Uterus (tissue), 4 donors: ENCODE results near the gene ASIC4. TPM values are rescaled to one million over a fixed set of nuclear protein-coding genes. Genes with fewer than 3 reads are reported as not detected.

Source experiments
- DNase-seq, 2 donors: peaks; one replicate each; pipeline ENCODE4 v3.0.0-alpha.2; 2019 to 2020
- H3K27ac ChIP-seq, 2 donors: fragments of 200-600 bp; sonication (generic); 1 replicate in 1 of 2; 2 replicates in 1 of 2; pipeline ENCODE4 v1.5.1; 2016 to 2018
- H3K27me3 ChIP-seq, 2 donors: fragments of 200-600 bp; sonication (generic); one replicate each; pipeline ENCODE4 v1.5.1; 2018 to 2019; ENCODE audit warnings: control low read depth in 1 of 2
- H3K36me3 ChIP-seq, 2 donors: fragments of 200-600 bp; sonication (generic); one replicate each; pipeline ENCODE4 v1.5.1; 2019; ENCODE audit warnings: control low read depth in 1 of 2
- H3K4me1 ChIP-seq, 2 donors: fragments of 200-600 bp; sonication (generic); one replicate each; pipeline ENCODE4 v1.5.1; 2018 to 2019; ENCODE audit warnings: control low read depth in 1 of 2
- H3K4me3 ChIP-seq, 2 donors: fragments of 200-600 bp; sonication (generic); 1 replicate in 1 of 2; 2 replicates in 1 of 2; pipeline ENCODE4 v1.5.1; 2018 to 2019; ENCODE audit warnings: mild to moderate bottlenecking in 1 of 2
- H3K9me3 ChIP-seq, 2 donors: fragments of 200-600 bp; sonication (generic); one replicate each; pipeline ENCODE4 v1.5.1; 2019; ENCODE audit warnings: control low read depth in 1 of 2
- CTCF ChIP-seq, 4 experiments: fragments of 200-600 bp in 2 of 4; fragments of 450-650 bp in 2 of 4; sonication (generic) in 2 of 4; IDR thresholded peaks; one replicate each; pipeline ENCODE4 v1.5.1; 2016 to 2019; ENCODE audit warnings: antibody characterized with exemption in 4 of 4, mild to moderate bottlenecking in 2 of 4, moderate library complexity in 1 of 4
- POLR2A ChIP-seq, 2 donors: fragments of 450-650 bp; IDR thresholded peaks; one replicate each; pipeline ENCODE4 v1.6.1; 2016; ENCODE audit warnings: antibody characterized with exemption in 2 of 2, mild to moderate bottlenecking in 1 of 2, moderate library complexity in 1 of 2
- intact Hi-C: fragments of 100-400 bp; cut with DNase I; formaldehyde crosslinking; loops from one replicate; pipeline ENCODE4 v1.15.1; 2023; ENCODE audit warnings: low total_unique reads
- total RNA-seq, 4 donors: library from RNA; depleted of rRNA in 3 of 4; stranded (reverse); fragments of >200 nt in 3 of 4; gene quantifications; one replicate each; pipeline versions ENCODE4 v1.1.0 to v1.2.4, GENCODE V29; 2014 to 2023
- donor health status: DM: yes; HTN: yes; CAD: no.

Gene ASIC4
- total RNA-seq, 4 donors from 2014 or later = 0.21 to 0.30 TPM; not detected in 2

- Histone ChIP-seq H3K36me3 (no peaks in the 10 kb centered on the region), H3K27me3 (no peaks in the 10 kb centered on the region), H3K27ac (no peak overlapping the region), H3K9me3 (no peaks in the 10 kb centered on the region), H3K4me1 (peaks cover 0 to 5% of the 10 kb centered on the region in 2 donors), H3K4me3 (no peak overlapping the region)
- no peak for TF ChIP-seq POLR2A (IDR thresholded peaks at IDR 0.05)
- no peak for TF ChIP-seq CTCF (IDR thresholded peaks at IDR 0.05)
- intact Hi-C loops = no loop called here
- DNase-seq = no peak
These were observed 34.3 kb upstream of the ASIC4 start for GRCh38 chr2:219480004-219480403.

GRCh38 chr2:219482674-219483405, 31.4 kb upstream of the ASIC4 start:
- intact Hi-C loops = no loop called here
- Histone ChIP-seq H3K9me3 (no peaks in the 10 kb centered on the region), H3K27ac (no peak overlapping the region), H3K27me3 (no peaks in the 10 kb centered on the region), H3K4me1 (no peaks in the 10 kb centered on the region), H3K36me3 (no peaks in the 10 kb centered on the region), H3K4me3 (no peak overlapping the region)
- no peak for TF ChIP-seq CTCF (IDR thresholded peaks at IDR 0.05)
- no peak for TF ChIP-seq POLR2A (IDR thresholded peaks at IDR 0.05)
- no peak for DNase-seq

- peak overlapping the region in 1 of 2 donors; percentile 29 for H3K27ac ChIP-seq
- no peaks in the 10 kb centered on the region for H3K4me1 ChIP-seq
- H3K27me3 ChIP-seq = no peaks in the 10 kb centered on the region
- no peak overlapping the region for H3K4me3 ChIP-seq
- H3K36me3 ChIP-seq = no peaks in the 10 kb centered on the region
- no peaks in the 10 kb centered on the region for H3K9me3 ChIP-seq
- intact Hi-C loops = no loop called here
- DNase-seq = no peak
- no peak for TF ChIP-seq CTCF (IDR thresholded peaks at IDR 0.05)
- TF ChIP-seq POLR2A (IDR thresholded peaks at IDR 0.05) = no peak
These were observed 30.6 kb upstream of the ASIC4 start for GRCh38 chr2:219483451-219484342.

- DNase-seq = no peak
- H3K36me3 ChIP-seq = no peaks in the 10 kb centered on the region
- intact Hi-C loops = no loop called here
These were observed 29.7 kb upstream of the ASIC4 start for GRCh38 chr2:219484343-219485200.

More at GRCh38 chr2:219484343-219485200, 29.7 kb upstream of the ASIC4 start:
- no peaks in the 10 kb centered on the region for H3K4me1 ChIP-seq
- no peak for TF ChIP-seq POLR2A (IDR thresholded peaks at IDR 0.05)
- no peak for TF ChIP-seq CTCF (IDR thresholded peaks at IDR 0.05)
- H3K27me3 ChIP-seq = no peaks in the 10 kb centered on the region
- peak overlapping the region in 1 of 2 donors; percentile 29 for H3K27ac ChIP-seq
- H3K4me3 ChIP-seq = no peak overlapping the region
- H3K9me3 ChIP-seq = no peaks in the 10 kb centered on the region
